Measurements from ENCODE around the gene RAD51B.
A peak's percentile ranks its signal among the peaks of the same experiment; 100 is the strongest.
"Not testable (repeated sequence)": the region's sequence is repeated elsewhere in the genome, so short reads cannot be mapped to it uniquely, and the experiment has no call there.

Gene RAD51B

GRCh38 chr14:67800743-67801142 is 18.8 kb upstream of the RAD51B start:
- Histone ChIP-seq H3K9me3 (ENCODE audit: control insufficient read depth in 5 of 5, low read length in 5 of 5) (no peaks in the 10 kb centered on the region), H3K36me3 (ENCODE audit: control insufficient read depth in 5 of 5, insufficient read depth in 5 of 5, low read length in 5 of 5) (peaks cover 62 to 96% (median 81%) of the 10 kb centered on the region in 5 donors), H3K4me3 (ENCODE audit: low read depth in 1 of 5, low read length in 5 of 5) (no peak overlapping the region), H3K9ac (ENCODE audit: low read length in 5 of 5) (no peak overlapping the region), H3K27ac (ENCODE audit: low read depth, low read length) (no peak overlapping the region), H3K4me1 (ENCODE audit: control insufficient read depth in 5 of 5, insufficient read depth in 5 of 5, low read length in 5 of 5) (no peaks in the 10 kb centered on the region), H3K27me3 (ENCODE audit: control insufficient read depth in 5 of 5, insufficient read depth in 4 of 5, low read length in 5 of 5) (no peaks in the 10 kb centered on the region)

DNA sequence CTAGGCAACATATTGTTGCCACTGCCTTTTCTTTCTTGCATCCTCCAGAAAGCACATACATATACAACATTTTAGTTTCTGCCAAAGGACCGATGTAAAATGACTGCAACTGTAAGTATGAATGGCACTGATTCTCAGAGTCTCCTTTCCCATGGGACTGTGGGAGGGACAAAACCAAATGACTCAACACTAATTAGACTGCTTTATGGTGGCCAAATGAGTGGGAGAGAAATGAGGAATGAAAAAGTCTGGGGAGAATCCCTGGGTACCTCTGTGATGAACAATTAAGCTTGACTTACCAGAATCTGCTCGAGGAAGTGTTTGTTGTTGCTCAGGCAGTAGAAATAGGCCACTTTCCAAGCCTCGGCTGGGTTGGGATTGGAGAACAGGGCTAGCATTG is 13.3 kb upstream of the RAD51B start:
- H3K36me3 ChIP-seq (ENCODE audit: control insufficient read depth in 5 of 5, insufficient read depth in 5 of 5, low read length in 5 of 5): peaks cover 61 to 93% (median 83%) of the 10 kb centered on the region in 5 donors
- no peak overlapping the region for H3K9ac ChIP-seq (ENCODE audit: low read length in 5 of 5)
- no peak overlapping the region for H3K27ac ChIP-seq (ENCODE audit: low read depth, low read length)
- no peaks in the 10 kb centered on the region for H3K27me3 ChIP-seq (ENCODE audit: control insufficient read depth in 5 of 5, insufficient read depth in 4 of 5, low read length in 5 of 5)
- no peaks in the 10 kb centered on the region for H3K4me1 ChIP-seq (ENCODE audit: control insufficient read depth in 5 of 5, insufficient read depth in 5 of 5, low read length in 5 of 5)
- H3K4me3 ChIP-seq (ENCODE audit: low read depth in 1 of 5, low read length in 5 of 5): no peak overlapping the region
- H3K9me3 ChIP-seq (ENCODE audit: control insufficient read depth in 5 of 5, low read length in 5 of 5): no peaks in the 10 kb centered on the region

DNA sequence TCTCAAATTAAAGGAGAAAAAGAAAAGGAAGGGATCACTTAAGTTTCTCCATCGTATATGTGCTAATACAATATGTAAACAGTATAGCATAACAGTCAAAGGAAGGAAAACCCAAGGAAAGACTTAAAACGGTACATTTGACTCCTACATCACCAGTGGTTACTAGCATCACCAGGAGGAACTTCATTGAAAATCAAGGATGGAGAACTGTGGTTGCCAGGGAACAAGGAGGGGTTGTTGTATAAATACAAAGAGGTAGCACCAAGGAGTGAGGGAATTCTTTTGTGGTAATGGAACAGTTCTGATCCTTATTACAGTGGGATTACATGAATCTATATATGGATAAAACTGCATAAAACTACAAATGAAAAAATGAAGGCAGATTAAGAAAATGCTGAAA is 4.8 kb upstream of the RAD51B start:
- Histone ChIP-seq H3K27me3 (ENCODE audit: control insufficient read depth in 5 of 5, insufficient read depth in 4 of 5, low read length in 5 of 5) (no peaks in the 10 kb centered on the region), H3K36me3 (ENCODE audit: control insufficient read depth in 5 of 5, insufficient read depth in 5 of 5, low read length in 5 of 5) (peaks cover 7 to 29% (median 22%) of the 10 kb centered on the region in 5 donors), H3K9ac (ENCODE audit: low read length in 5 of 5) (no peak overlapping the region), H3K27ac (ENCODE audit: low read depth, low read length) (no peak overlapping the region), H3K4me3 (ENCODE audit: low read depth in 1 of 5, low read length in 5 of 5) (no peak overlapping the region), H3K9me3 (ENCODE audit: control insufficient read depth in 5 of 5, low read length in 5 of 5) (no peaks in the 10 kb centered on the region), H3K4me1 (ENCODE audit: control insufficient read depth in 5 of 5, insufficient read depth in 5 of 5, low read length in 5 of 5) (peaks cover 5 to 23% (median 22%) of the 10 kb centered on the region in 5 donors)

GRCh38 chr14:67815573-67816225 is 3.9 kb upstream of the RAD51B start:
- H3K36me3 ChIP-seq (ENCODE audit: control insufficient read depth in 5 of 5, insufficient read depth in 5 of 5, low read length in 5 of 5): peaks cover 5 to 21% (median 14%) of the 10 kb centered on the region in 5 donors

GRCh38 chr14:67816326-67817002 is 3.1 kb upstream of the RAD51B start, which contains the start of gene ZFYVE26:
ZFYVE26 (minus strand) TSS chr14:67816590; CDS start chr14:67815963, 627 bp downstream.
- Histone ChIP-seq H3K27me3 (ENCODE audit: control insufficient read depth in 5 of 5, insufficient read depth in 4 of 5, low read length in 5 of 5) (no peaks in the 10 kb centered on the region), H3K9ac (ENCODE audit: low read length in 5 of 5) (peak within 1 kb of the TSS; percentile 84 to 95 (median 89)), H3K27ac (ENCODE audit: low read depth, low read length) (peak within 1 kb of the TSS; percentile 77), H3K9me3 (ENCODE audit: control insufficient read depth in 5 of 5, low read length in 5 of 5) (no peaks in the 10 kb centered on the region), H3K4me3 (ENCODE audit: low read depth in 1 of 5, low read length in 5 of 5) (peak within 1 kb of the TSS; percentile 80 to 95 (median 83)), H3K4me1 (ENCODE audit: control insufficient read depth in 5 of 5, insufficient read depth in 5 of 5, low read length in 5 of 5) (peaks cover 6 to 35% (median 35%) of the 10 kb centered on the region in 5 donors), H3K36me3 (ENCODE audit: control insufficient read depth in 5 of 5, insufficient read depth in 5 of 5, low read length in 5 of 5) (peaks cover 3 to 18% (median 11%) of the 10 kb centered on the region in 5 donors)

More at GRCh38 chr14:67815573-67816225, 3.9 kb upstream of the RAD51B start:
- Histone ChIP-seq H3K4me1 (ENCODE audit: control insufficient read depth in 5 of 5, insufficient read depth in 5 of 5, low read length in 5 of 5) (peaks cover 6 to 32% (median 30%) of the 10 kb centered on the region in 5 donors), H3K4me3 (ENCODE audit: low read depth in 1 of 5, low read length in 5 of 5) (peak overlapping the region; percentile 80 to 95 (median 83)), H3K27ac (ENCODE audit: low read depth, low read length) (peak overlapping the region; percentile 77), H3K9me3 (ENCODE audit: control insufficient read depth in 5 of 5, low read length in 5 of 5) (no peaks in the 10 kb centered on the region), H3K27me3 (ENCODE audit: control insufficient read depth in 5 of 5, insufficient read depth in 4 of 5, low read length in 5 of 5) (no peaks in the 10 kb centered on the region), H3K9ac (ENCODE audit: low read length in 5 of 5) (peak overlapping the region; percentile 84 to 95 (median 89))

GRCh38 chr14:67817750-67818438 is 1.7 kb upstream of the RAD51B start:
- no peak overlapping the region for H3K4me3 ChIP-seq (ENCODE audit: low read depth in 1 of 5, low read length in 5 of 5)
- H3K36me3 ChIP-seq (ENCODE audit: control insufficient read depth in 5 of 5, insufficient read depth in 5 of 5, low read length in 5 of 5): peaks cover 0 to 9% (median 3%) of the 10 kb centered on the region in 5 donors
- H3K27ac ChIP-seq (ENCODE audit: low read depth, low read length): no peak overlapping the region
- H3K9me3 ChIP-seq (ENCODE audit: control insufficient read depth in 5 of 5, low read length in 5 of 5): no peaks in the 10 kb centered on the region
- no peaks in the 10 kb centered on the region for H3K27me3 ChIP-seq (ENCODE audit: control insufficient read depth in 5 of 5, insufficient read depth in 4 of 5, low read length in 5 of 5)
- H3K4me1 ChIP-seq (ENCODE audit: control insufficient read depth in 5 of 5, insufficient read depth in 5 of 5, low read length in 5 of 5): peaks cover 6 to 35% (median 35%) of the 10 kb centered on the region in 5 donors
- no peak overlapping the region for H3K9ac ChIP-seq (ENCODE audit: low read length in 5 of 5)

DNA sequence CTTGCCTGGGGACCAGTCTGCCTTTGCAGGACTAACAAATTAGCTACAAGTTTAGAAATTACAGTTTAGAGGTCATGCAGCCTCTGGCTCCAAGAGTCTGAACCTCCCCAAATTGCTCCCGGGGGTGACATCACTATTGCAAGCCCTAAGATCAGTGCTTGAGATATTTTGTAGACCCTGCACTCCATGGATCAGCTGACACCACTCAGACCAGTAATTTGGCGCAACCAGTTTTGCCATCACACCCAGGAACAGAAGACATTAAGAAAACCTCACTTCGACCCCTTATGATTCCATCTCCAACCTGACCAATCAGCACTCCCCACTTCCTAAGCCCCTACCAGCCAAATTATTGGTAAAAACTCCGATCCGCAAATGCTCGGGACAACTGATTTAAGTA is 1.1 kb upstream of the RAD51B start:
- H3K9ac ChIP-seq (ENCODE audit: low read length in 5 of 5); H3K4me3 ChIP-seq (ENCODE audit: low read depth in 1 of 5, low read length in 5 of 5); H3K27ac ChIP-seq (ENCODE audit: low read depth, low read length); H3K27me3 ChIP-seq (ENCODE audit: control insufficient read depth in 5 of 5, insufficient read depth in 4 of 5, low read length in 5 of 5); H3K9me3 ChIP-seq (ENCODE audit: control insufficient read depth in 5 of 5, low read length in 5 of 5); H3K36me3 ChIP-seq (ENCODE audit: control insufficient read depth in 5 of 5, insufficient read depth in 5 of 5, low read length in 5 of 5): not testable (repeated sequence)
- H3K4me1 ChIP-seq (ENCODE audit: control insufficient read depth in 5 of 5, insufficient read depth in 5 of 5, low read length in 5 of 5): peaks cover 6 to 35% (median 35%) of the 10 kb centered on the region in 5 donors

GRCh38 chr14:67820428-67820971 is 921 bp downstream of the RAD51B start:
- Histone ChIP-seq H3K4me1 (ENCODE audit: control insufficient read depth in 5 of 5, insufficient read depth in 5 of 5, low read length in 5 of 5) (peaks cover 6 to 30% (median 26%) of the 10 kb centered on the region in 5 donors), H3K36me3 (ENCODE audit: control insufficient read depth in 5 of 5, insufficient read depth in 5 of 5, low read length in 5 of 5) (no peaks in the 10 kb centered on the region), H3K27me3 (ENCODE audit: control insufficient read depth in 5 of 5, insufficient read depth in 4 of 5, low read length in 5 of 5) (no peaks in the 10 kb centered on the region), H3K9me3 (ENCODE audit: control insufficient read depth in 5 of 5, low read length in 5 of 5) (no peaks in the 10 kb centered on the region), H3K4me3 (ENCODE audit: low read depth in 1 of 5, low read length in 5 of 5) (peak overlapping the region; percentile 92 to 100 (median 98)), H3K27ac (ENCODE audit: low read depth, low read length) (peak overlapping the region; percentile 88), H3K9ac (ENCODE audit: low read length in 5 of 5) (peak overlapping the region; percentile 69 to 95 (median 89))

- Histone ChIP-seq H3K4me1 (ENCODE audit: control insufficient read depth in 5 of 5, insufficient read depth in 5 of 5, low read length in 5 of 5) (peaks cover 2 to 24% (median 20%) of the 10 kb centered on the region in 5 donors), H3K9me3 (ENCODE audit: control insufficient read depth in 5 of 5, low read length in 5 of 5) (no peaks in the 10 kb centered on the region), H3K4me3 (ENCODE audit: low read depth in 1 of 5, low read length in 5 of 5) (peak overlapping the region in 2 of 5 donors; percentile 98 to 100), H3K27me3 (ENCODE audit: control insufficient read depth in 5 of 5, insufficient read depth in 4 of 5, low read length in 5 of 5) (no peaks in the 10 kb centered on the region), H3K27ac (ENCODE audit: low read depth, low read length) (no peak overlapping the region), H3K36me3 (ENCODE audit: control insufficient read depth in 5 of 5, insufficient read depth in 5 of 5, low read length in 5 of 5) (peaks cover 0 to 2% (median 0%) of the 10 kb centered on the region in 5 donors), H3K9ac (ENCODE audit: low read length in 5 of 5) (no peak overlapping the region)
These were observed 1.5 kb downstream of the RAD51B start for GRCh38 chr14:67821121-67821520.
